Heart left ventricle (tissue), 13 donors: ENCODE data around the gene MRPL58.
"Not testable (repeated sequence)": the region's sequence is repeated elsewhere in the genome, so short reads cannot be mapped to it uniquely, and the experiment has no call there.

Experiments used
- CTCF ChIP-seq, 12 donors: fragments of 200-600 bp; sonication (generic) in 4 of 12; IDR thresholded peaks; one replicate each; pipeline versions ENCODE4 v1.5.0 to v1.8.0; 2018 to 2022; ENCODE audit warnings: antibody characterized with exemption in 12 of 12, mild to moderate bottlenecking in 5 of 12
- POLR2A ChIP-seq, 2 donors: fragments of 450-650 bp; IDR thresholded peaks; one replicate each; pipeline ENCODE4 v1.6.1; 2017; ENCODE audit warnings: antibody characterized with exemption in 2 of 2, mild to moderate bottlenecking in 2 of 2, moderate library complexity in 2 of 2
- donor health status: ischemic (EF 13 %, LVEDD 7.1; RV severe dilation, severe dysfunction).
- donor health status: DM: no; HTN: yes; CAD: no.
- donor health status: DM: no; HTN: no; CAD: no.
- donor health status: ischemic (EF 25% LVEDD 6.9; RV normal size, moderate dysfunction).
- donor health status: ischemic (EF 25% LVEDD 5.7; RV mildly dilated, moderate dysfunction).
- donor health status: ischemic (EF 35%, LVEDD 5.7; RV mildly dilated, moderate dysfunction).
- donor health status: nonischemic (EF 11% LVEDD 7.7; RV severe dilation, severe dysfunction).
- donor health status: DM: yes; HTN: yes; CAD: no.
- donor health status: PGD.
- donor health status: ischemic (EF 29% LVEDD 5.4; RV normal size, mild dysfunction).
- donor health status: nonischemic (EF 23%, LVEDD 6.1; RV moderate dilation, normal function).

- not testable (repeated sequence) for TF ChIP-seq POLR2A, CTCF (IDR thresholded peaks at IDR 0.05)
These were observed 29.7 kb upstream of the MRPL58 start for GRCh38 chr17:74982663-74983313.
